Measurements from ENCODE around the gene PRICKLE1.

Gene PRICKLE1

GRCh38 chr12:42492267-42492666, 97.3 kb downstream of the PRICKLE1 start:
- no peak for DNase-seq (ENCODE audit: low read depth in 2 of 2)

GRCh38 chr12:42490261-42490842, 99.2 kb downstream of the PRICKLE1 start:
- DNase-seq (ENCODE audit: low read depth in 2 of 2): no peak

GRCh38 chr12:42486407-42486806, 103.1 kb downstream of the PRICKLE1 start:
- DNase-seq (ENCODE audit: low read depth in 2 of 2): no peak

- DNase-seq (ENCODE audit: low read depth in 2 of 2): no peak
Observed at GRCh38 chr12:42485823-42486222, 103.7 kb downstream of the PRICKLE1 start.

GRCh38 chr12:42484996-42485395, 104.5 kb downstream of the PRICKLE1 start:
- no peak for DNase-seq (ENCODE audit: low read depth in 2 of 2)

GRCh38 chr12:42483521-42483790, 106.1 kb downstream of the PRICKLE1 start:
- no peak for DNase-seq (ENCODE audit: low read depth in 2 of 2)

- peak; percentile 50 to 51 for DNase-seq (ENCODE audit: low read depth in 2 of 2)
Observed at GRCh38 chr12:42482748-42483520, 106.6 kb downstream of the PRICKLE1 start.

GRCh38 chr12:42482041-42482747, 107.4 kb downstream of the PRICKLE1 start:
- no peak for DNase-seq (ENCODE audit: low read depth in 2 of 2)

GRCh38 chr12:42481368-42481767, 108.2 kb downstream of the PRICKLE1 start:
- no peak for DNase-seq (ENCODE audit: low read depth in 2 of 2)

GRCh38 chr12:42477941-42478340, 111.6 kb downstream of the PRICKLE1 start:
- DNase-seq (ENCODE audit: low read depth in 2 of 2): no peak

- DNase-seq (ENCODE audit: low read depth in 2 of 2): no peak
Observed at GRCh38 chr12:42475106-42475505, 114.4 kb downstream of the PRICKLE1 start.

GRCh38 chr12:42474391-42474790, 115.2 kb downstream of the PRICKLE1 start:
- DNase-seq (ENCODE audit: low read depth in 2 of 2): no peak

GRCh38 chr12:42473561-42473960, 116.0 kb downstream of the PRICKLE1 start:
- DNase-seq (ENCODE audit: low read depth in 2 of 2): no peak

- no peak for DNase-seq (ENCODE audit: low read depth in 2 of 2)
Observed at GRCh38 chr12:42473130-42473529, 116.4 kb downstream of the PRICKLE1 start.

GRCh38 chr12:42472376-42472775, 117.2 kb downstream of the PRICKLE1 start:
- no peak for DNase-seq (ENCODE audit: low read depth in 2 of 2)

GRCh38 chr12:42469355-42470175, 120.0 kb downstream of the PRICKLE1 start:
- no peak for DNase-seq (ENCODE audit: low read depth in 2 of 2)

- no peak for DNase-seq (ENCODE audit: low read depth in 2 of 2)
Observed at GRCh38 chr12:42468921-42469320, 120.6 kb downstream of the PRICKLE1 start.

- no peak for DNase-seq (ENCODE audit: low read depth in 2 of 2)
Observed at GRCh38 chr12:42468341-42468821, 121.2 kb downstream of the PRICKLE1 start.

GRCh38 chr12:42463671-42464070, 125.9 kb downstream of the PRICKLE1 start:
- no peak for DNase-seq (ENCODE audit: low read depth in 2 of 2)

- no peak for DNase-seq (ENCODE audit: low read depth in 2 of 2)
Observed at GRCh38 chr12:42462486-42462885, 127.1 kb downstream of the PRICKLE1 start.

- DNase-seq (ENCODE audit: low read depth in 2 of 2): no peak
Observed at GRCh38 chr12:42459336-42459847, 130.2 kb downstream of the PRICKLE1 start.

GRCh38 chr12:42458575-42458974, 131.0 kb downstream of the PRICKLE1 start:
- DNase-seq (ENCODE audit: low read depth in 2 of 2): no peak
